HEK293T (cell line): ENCODE data around the gene REV3L.
"Not testable (repeated sequence)": the region's sequence is repeated elsewhere in the genome, so short reads cannot be mapped to it uniquely, and the experiment has no call there.

Experiments used
- CTCF ChIA-PET: fragments of 350-600 bp; formaldehyde crosslinking; extraction: SDS; loops from one replicate; lab custom pipeline; 2021; ENCODE audit warnings: antibody characterized with exemption, inconsistent platforms; lab: Yijun Ruan, JAX
- POLR2A ChIA-PET: fragments of 350-600 bp; formaldehyde crosslinking; extraction: SDS; loops from one replicate; lab custom pipeline; 2020; ENCODE audit warnings: antibody characterized with exemption, inconsistent platforms; lab: Yijun Ruan, JAX
- DNase-seq: peaks from one replicate; pipeline ENCODE4 v3.0.0; 2012; ENCODE audit warnings: mixed read lengths; ENCODE audit errors: extremely low spot score
- ARNT ChIP-seq: fragments of 450-650 bp; IDR thresholded peaks from 2 replicates; pipeline ENCODE4 v1.6.1; 2017; ENCODE audit warnings: mild to moderate bottlenecking
- BHLHE40 ChIP-seq: fragments of 450-650 bp; IDR thresholded peaks from 2 replicates; pipeline ENCODE4 v1.6.1; 2016; ENCODE audit warnings: mild to moderate bottlenecking, moderate library complexity, borderline replicate concordance
- CTBP1 ChIP-seq: fragments of 450-650 bp; IDR thresholded peaks from 2 replicates; pipeline ENCODE4 v1.6.1; 2016; ENCODE audit warnings: borderline replicate concordance
- ELF4 ChIP-seq: fragments of 450-650 bp; IDR thresholded peaks from 2 replicates; pipeline ENCODE4 v1.6.1; 2017; ENCODE audit warnings: antibody characterized with exemption
- FOXA1 ChIP-seq: fragments of 450-650 bp; IDR thresholded peaks from 2 replicates; pipeline ENCODE4 v1.6.1; 2016; ENCODE audit warnings: mild to moderate bottlenecking
- FOXK2 ChIP-seq: fragments of 450-650 bp; IDR thresholded peaks from 2 replicates; pipeline ENCODE4 v1.6.1; 2016; ENCODE audit warnings: mild to moderate bottlenecking
- FOXM1 ChIP-seq: fragments of 450-650 bp; IDR thresholded peaks from 2 replicates; pipeline ENCODE4 v1.6.1; 2017; ENCODE audit warnings: mild to moderate bottlenecking, borderline replicate concordance
- HDGF ChIP-seq: fragments of 450-650 bp; IDR thresholded peaks from 2 replicates; pipeline ENCODE4 v1.6.1; 2017; ENCODE audit warnings: antibody characterized with exemption, borderline replicate concordance
- L3MBTL2 ChIP-seq: fragments of 450-650 bp; conservative IDR thresholded peaks from 2 replicates; pipeline ENCODE4 v1.6.1; 2016; ENCODE audit warnings: mild to moderate bottlenecking
- LEF1 ChIP-seq: fragments of 450-650 bp; IDR thresholded peaks from 2 replicates; pipeline ENCODE4 v1.6.1; 2017; ENCODE audit warnings: mild to moderate bottlenecking, borderline replicate concordance
- NFRKB ChIP-seq: fragments of 450-650 bp; IDR thresholded peaks from 2 replicates; pipeline ENCODE4 v1.6.1; 2016; ENCODE audit warnings: mild to moderate bottlenecking, moderate library complexity
- PKNOX1 ChIP-seq: fragments of 450-650 bp; IDR thresholded peaks from 2 replicates; pipeline ENCODE4 v1.6.1; 2016
- SP1 ChIP-seq: fragments of 450-650 bp; IDR thresholded peaks from 2 replicates; pipeline ENCODE4 v1.6.1; 2017
- SUZ12 ChIP-seq: fragments of 450-650 bp; IDR thresholded peaks from 2 replicates; pipeline ENCODE4 v1.6.1; 2016; ENCODE audit warnings: mild to moderate bottlenecking
- TARDBP ChIP-seq: fragments of 450-650 bp; IDR thresholded peaks from 2 replicates; pipeline ENCODE4 v1.6.1; 2016
- ZNF384 ChIP-seq: fragments of 450-650 bp; IDR thresholded peaks from 2 replicates; pipeline ENCODE4 v1.6.1; 2016

The REV3L gene

GRCh38 chr6:111329882-111330633, 153.0 kb downstream of the REV3L start:
- DNase-seq: no peak
- TF ChIP-seq NFRKB (no peak), FOXK2 (no peak), BHLHE40 (no peak)
- ChIA-PET CTCF (no interaction called here), POLR2A (no interaction called here)

DNA sequence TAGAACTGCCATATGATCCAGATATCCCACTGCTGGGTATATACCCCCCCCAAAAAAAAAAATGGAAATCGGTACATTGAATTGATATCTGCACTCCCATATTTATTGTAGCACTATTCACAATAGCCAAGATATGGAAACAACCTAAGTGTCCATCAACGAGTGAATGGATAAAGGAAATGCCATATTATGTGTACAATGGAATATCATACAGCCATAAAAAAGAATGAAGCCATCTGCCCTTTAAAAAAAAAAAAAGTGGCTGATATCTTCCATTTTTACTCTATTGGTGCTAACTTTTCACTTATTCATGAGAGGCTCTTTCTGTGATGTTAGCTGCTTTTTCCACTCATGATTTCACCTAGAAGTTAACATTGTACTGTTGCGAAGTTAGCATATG, 156.5 kb downstream of the REV3L start:
- POLR2A ChIA-PET: no interaction called here
- TF ChIP-seq PKNOX1 (no peak), FOXA1 (no peak), SP1 (no peak), FOXM1 (no peak), ELF4 (no peak), CTBP1 (no peak), SUZ12 (no peak), ARNT (no peak), L3MBTL2 (no peak), HDGF (no peak), TARDBP (no peak)
- DNase-seq: no peak
- CTCF ChIA-PET: interaction anchor here (0.5 kb wide), 1 partner anchor 301 kb away, joined by 3 read pairs; no protein-coding TSS in a partner anchor

DNA sequence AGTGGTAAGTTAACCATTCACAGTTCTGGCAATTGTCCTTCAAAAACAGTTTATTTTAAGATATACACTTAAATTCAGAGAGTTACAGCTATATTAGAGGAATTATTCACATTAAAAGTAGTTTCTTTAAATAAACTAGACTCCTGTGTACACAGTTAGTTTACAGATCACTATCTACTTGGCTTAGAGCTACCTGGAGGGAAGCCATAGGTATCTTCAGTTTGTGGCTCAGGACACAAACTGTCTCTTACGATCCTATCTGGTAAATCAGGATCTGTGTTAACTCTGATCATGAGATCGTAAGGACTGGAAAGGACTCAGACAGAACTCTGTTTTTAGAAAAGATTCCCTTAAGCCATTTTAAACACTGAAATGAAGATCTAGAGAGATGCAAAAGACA, 160.9 kb downstream of the REV3L start:
- ChIA-PET POLR2A (no interaction called here), CTCF (no interaction called here)
- TF ChIP-seq ARNT (no peak), SP1 (no peak), TARDBP (no peak), FOXM1 (no peak), CTBP1 (no peak), L3MBTL2 (no peak), PKNOX1 (no peak), BHLHE40 (no peak), NFRKB (no peak), ELF4 (no peak), FOXK2 (no peak), SUZ12 (no peak), FOXA1 (no peak), LEF1 (no peak), ZNF384 (no peak), HDGF (no peak)

GRCh38 chr6:111307950-111308349, 175.1 kb downstream of the REV3L start:
- DNase-seq, CTCF ChIA-PET, POLR2A ChIA-PET: not testable (repeated sequence)

More for the DNA sequence above, 160.9 kb downstream of the REV3L start:
- DNase-seq: no peak

GRCh38 chr6:111307275-111307858, 175.7 kb downstream of the REV3L start:
- POLR2A ChIA-PET: no interaction called here
- CTCF ChIA-PET: no interaction called here
- TF ChIP-seq TARDBP: no peak
- TF ChIP-seq FOXA1: no peak
- no peak for TF ChIP-seq FOXM1
- no peak for TF ChIP-seq BHLHE40
- DNase-seq: no peak

DNA sequence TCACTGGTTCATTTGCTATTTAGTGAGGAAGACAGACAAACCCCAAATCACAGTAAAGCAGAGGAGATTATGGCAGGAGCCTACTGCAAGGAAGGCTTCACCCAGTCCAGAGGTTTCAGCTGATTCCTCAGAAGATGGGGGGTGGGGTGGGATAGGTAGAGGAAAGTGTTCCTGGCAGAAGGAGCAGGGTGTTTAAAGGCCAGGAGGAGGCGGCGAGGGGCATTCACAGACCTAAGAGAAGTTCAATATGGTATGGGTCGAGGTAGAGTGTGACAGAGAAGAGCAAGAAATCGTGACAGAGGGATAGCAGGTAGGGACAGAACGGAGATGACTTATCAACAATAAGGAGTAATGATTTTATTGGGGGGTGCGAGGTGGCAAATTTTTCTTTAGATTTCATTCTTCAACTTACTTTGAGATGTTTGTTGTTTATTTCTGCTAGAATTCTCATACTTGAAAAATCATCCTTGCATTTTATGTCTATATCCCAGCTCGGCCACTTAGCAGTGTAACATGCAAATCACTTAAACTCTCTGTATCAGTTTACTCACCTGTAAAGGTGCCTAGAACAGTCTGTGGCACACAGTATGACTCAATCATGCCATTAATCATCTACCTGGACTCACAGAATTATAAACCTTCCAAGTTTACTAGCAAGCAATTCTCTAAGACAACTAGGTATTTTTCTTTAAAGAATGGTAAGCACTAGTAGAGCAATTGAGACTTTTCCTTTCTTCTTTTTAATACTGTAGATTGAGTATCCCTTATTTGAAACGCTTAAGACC, 176.7 kb downstream of the REV3L start:
- POLR2A ChIA-PET: no interaction called here
- CTCF ChIA-PET: no interaction called here
- no peak for TF ChIP-seq PKNOX1
- no peak for TF ChIP-seq L3MBTL2
- no peak for TF ChIP-seq TARDBP
- no peak for TF ChIP-seq ZNF384
- TF ChIP-seq CTBP1: no peak
- no peak for TF ChIP-seq ARNT
- no peak for TF ChIP-seq LEF1
- no peak for TF ChIP-seq SP1
- no peak for TF ChIP-seq SUZ12
- TF ChIP-seq FOXM1: no peak
- TF ChIP-seq HDGF: no peak
- TF ChIP-seq ELF4: no peak
- TF ChIP-seq NFRKB: no peak
- TF ChIP-seq FOXA1: no peak
- TF ChIP-seq BHLHE40: no peak
- DNase-seq: no peak
